DMS53 (cell line): ENCODE results near the gene GJA4.

Experiments
- DNase-seq: peaks from one replicate; lab custom pipeline; 2025; lab: John Stamatoyannopoulos, UW

The GJA4 gene

DNA sequence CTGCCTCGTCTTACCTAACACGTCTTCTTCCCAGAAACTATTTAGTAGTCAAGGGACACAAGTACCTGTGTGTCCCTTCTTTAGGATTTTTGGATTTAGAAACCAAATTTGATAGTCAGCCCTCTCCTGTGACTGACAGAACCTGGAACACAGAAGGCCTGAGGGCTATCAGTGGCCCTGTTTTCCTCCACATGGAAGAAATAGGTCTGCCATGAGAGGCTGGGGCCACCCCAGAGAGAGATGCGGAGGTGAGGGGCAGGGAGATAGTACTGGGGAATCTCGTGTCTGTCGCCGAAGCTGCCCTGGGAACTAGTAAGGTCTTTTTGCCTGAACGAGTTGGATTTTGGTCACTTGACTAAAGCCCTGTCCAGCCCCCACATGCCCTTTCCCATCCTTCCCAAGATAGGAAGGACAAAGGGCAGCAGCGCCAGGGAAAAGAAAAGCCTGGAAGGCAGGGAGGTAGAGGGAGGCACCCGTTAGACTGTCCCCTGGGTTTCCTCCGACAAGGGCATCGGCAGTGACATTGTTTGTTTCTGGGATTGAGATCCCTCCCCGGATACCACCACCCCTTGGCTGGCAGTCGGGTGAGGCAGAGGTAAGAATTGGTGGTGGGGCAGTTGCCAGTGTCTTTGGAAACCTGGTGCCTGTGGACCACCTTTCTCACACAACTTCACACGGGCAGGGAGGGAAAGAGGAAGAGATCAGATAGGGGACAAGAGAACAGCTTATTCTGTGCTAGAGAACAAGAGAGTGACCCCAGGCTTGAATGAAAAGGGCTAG is 46.9 kb downstream of the GJA4 start:
- DNase-seq: no peak

DNA sequence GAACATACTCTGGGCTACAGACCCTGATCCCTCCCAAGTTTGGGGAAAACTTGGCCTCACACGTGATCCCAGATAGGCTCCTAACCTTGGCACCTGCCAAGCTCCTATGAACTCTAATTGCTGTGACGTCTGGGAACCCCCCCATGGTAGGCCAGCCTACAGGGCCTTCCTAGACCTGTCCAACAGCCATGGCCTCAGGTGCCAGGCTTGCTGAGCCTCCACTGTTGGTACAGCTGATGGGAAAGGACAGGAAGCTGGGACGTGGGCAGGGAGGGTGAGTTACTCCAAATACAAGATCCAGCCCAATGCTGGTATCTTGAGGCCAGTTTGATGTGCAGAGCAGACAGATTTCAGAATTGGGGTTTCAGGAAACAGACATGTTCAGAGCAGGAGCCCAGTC is 47.6 kb downstream of the GJA4 start:
- DNase-seq: no peak

DNA sequence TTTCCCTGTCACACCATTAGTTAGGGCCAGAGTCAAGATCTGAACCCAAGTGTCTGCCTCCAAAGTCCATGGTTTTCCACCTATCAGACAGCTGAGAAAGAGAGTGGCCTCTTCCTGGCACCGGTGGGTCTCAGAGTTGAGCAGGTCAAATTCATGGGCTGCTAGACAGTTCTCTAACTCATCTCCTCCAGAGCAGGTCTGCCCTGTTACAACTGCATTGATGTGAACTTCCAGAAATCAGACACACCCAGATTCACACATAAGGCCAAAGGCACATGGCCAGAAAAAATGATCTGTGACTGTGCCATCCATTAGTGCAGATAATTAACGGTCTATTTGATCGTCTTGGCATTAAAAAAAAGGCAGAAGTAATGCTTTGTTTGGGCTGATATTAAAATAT is 49.3 kb downstream of the GJA4 start:
- no peak for DNase-seq

- no peak for DNase-seq
Measured at GRCh38 chr1:34842952-34843371, 50.2 kb downstream of the GJA4 start.

- no peak for DNase-seq
Measured at GRCh38 chr1:34843392-34844251, 50.8 kb downstream of the GJA4 start.

GRCh38 chr1:34844252-34844634 is 51.4 kb downstream of the GJA4 start:
- DNase-seq: no peak
